H9 (cell line): ENCODE data around the gene TSSK2. TPM values are rescaled to one million over a fixed set of nuclear protein-coding genes. Genes with fewer than 3 reads are reported as not detected.

ENCODE experiments used
- DNase-seq: peaks from one replicate; pipeline ENCODE4 v3.0.0-alpha.2; 2017
- H2AFZ ChIP-seq: one replicate; pipeline ENCODE4 v1.6.1; 2013; ENCODE audit warnings: mild to moderate bottlenecking, low read length, control low read depth, moderate library complexity
- H2AK5ac ChIP-seq: 2 replicates; pipeline ENCODE4 v1.6.1; 2013; ENCODE audit warnings: low read length, control low read depth, mixed read lengths; ENCODE audit not compliant: insufficient read length
- H2BK120ac ChIP-seq: one replicate; pipeline ENCODE4 v1.6.1; 2013; ENCODE audit warnings: low read depth, mild to moderate bottlenecking, low read length, control low read depth, inconsistent platforms; ENCODE audit not compliant: poor library complexity, severe bottlenecking
- H2BK12ac ChIP-seq: 2 replicates; pipeline ENCODE4 v1.6.1; 2013; ENCODE audit warnings: low read length, control low read depth, mixed read lengths, low read depth; ENCODE audit not compliant: insufficient read length
- H2BK15ac ChIP-seq: 2 replicates; pipeline ENCODE4 v1.6.1; 2013; ENCODE audit warnings: low read depth, low read length, control low read depth
- H2BK20ac ChIP-seq: one replicate; pipeline ENCODE4 v1.6.1; 2013; ENCODE audit warnings: low read depth, mild to moderate bottlenecking, low read length, control low read depth, inconsistent platforms; ENCODE audit not compliant: poor library complexity, severe bottlenecking
- H2BK5ac ChIP-seq: 2 replicates; pipeline ENCODE4 v1.6.1; 2013; ENCODE audit warnings: low read length, control low read depth, mixed read lengths; ENCODE audit not compliant: insufficient read length
- H3K14ac ChIP-seq: 2 replicates; pipeline ENCODE4 v1.6.1; 2013; ENCODE audit warnings: low read length, control low read depth; ENCODE audit not compliant: insufficient read depth
- H3K18ac ChIP-seq: 2 replicates; pipeline ENCODE4 v1.6.1; 2013; ENCODE audit warnings: low read depth, mild to moderate bottlenecking, mixed read lengths, low read length, control low read depth; ENCODE audit not compliant: insufficient read length
- H3K23ac ChIP-seq: 2 replicates; pipeline ENCODE4 v1.6.1; 2013; ENCODE audit warnings: low read length, control low read depth, mixed read lengths, low read depth; ENCODE audit not compliant: insufficient read length
- H3K23me2 ChIP-seq: 2 replicates; pipeline ENCODE4 v1.6.1; 2013; ENCODE audit warnings: low read depth, mild to moderate bottlenecking, mixed read lengths, low read length, control low read depth; ENCODE audit not compliant: insufficient read length, poor library complexity, severe bottlenecking
- H3K27ac ChIP-seq: 2 replicates; pipeline ENCODE4 v1.5.1; 2013; ENCODE audit warnings: low read length, control low read depth, mixed read lengths, low read depth; ENCODE audit not compliant: insufficient read length
- H3K27me3 ChIP-seq: 2 replicates; pipeline ENCODE4 v1.6.1; 2013; ENCODE audit warnings: low read length, control low read depth, inconsistent platforms; ENCODE audit not compliant: insufficient read depth
- H3K4ac ChIP-seq: 2 replicates; pipeline ENCODE4 v1.6.1; 2013; ENCODE audit warnings: low read depth, mild to moderate bottlenecking, control low read depth, inconsistent platforms, low read length, moderate library complexity
- H3K4me1 ChIP-seq: 2 replicates; pipeline ENCODE4 v1.6.1; 2013; ENCODE audit warnings: low read length, control low read depth, inconsistent platforms; ENCODE audit not compliant: insufficient read depth
- H3K4me2 ChIP-seq: 2 replicates; pipeline ENCODE4 v1.6.1; 2013; ENCODE audit warnings: low read length, control low read depth, mixed read lengths; ENCODE audit not compliant: insufficient read length, insufficient read depth
- H3K56ac ChIP-seq: 2 replicates; pipeline ENCODE4 v1.6.1; 2013; ENCODE audit warnings: low read depth, mild to moderate bottlenecking, mixed read lengths, low read length, control low read depth; ENCODE audit not compliant: insufficient read length
- H3K79me1 ChIP-seq: 2 replicates; pipeline ENCODE4 v1.6.1; 2013; ENCODE audit warnings: low read depth, mild to moderate bottlenecking, moderate library complexity, low read length, control low read depth, inconsistent platforms; ENCODE audit not compliant: insufficient read depth, poor library complexity, severe bottlenecking
- H3K79me2 ChIP-seq: 2 replicates; pipeline ENCODE4 v1.6.1; 2013; ENCODE audit warnings: low read length, control low read depth, inconsistent platforms; ENCODE audit not compliant: insufficient read depth
- H3K9ac ChIP-seq: 2 replicates; pipeline ENCODE4 v1.6.1; 2013; ENCODE audit warnings: low read length, control low read depth, mixed read lengths; ENCODE audit not compliant: insufficient read length; ENCODE audit errors: extremely low read depth
- H3K9me3 ChIP-seq: one replicate; pipeline ENCODE4 v1.6.1; 2013; ENCODE audit warnings: low read depth, low read length, inconsistent platforms; ENCODE audit not compliant: control insufficient read depth
- H3T11ph ChIP-seq: one replicate; pipeline ENCODE4 v1.6.1; 2013; ENCODE audit warnings: mild to moderate bottlenecking, low read length, control low read depth, inconsistent platforms
- H4K20me1 ChIP-seq: one replicate; pipeline ENCODE4 v1.6.1; 2013; ENCODE audit not compliant: control insufficient read depth, insufficient read length, insufficient read depth
- H4K5ac ChIP-seq: 2 replicates; pipeline ENCODE4 v1.6.1; 2013; ENCODE audit warnings: low read depth, mild to moderate bottlenecking, mixed read lengths, low read length, control low read depth; ENCODE audit not compliant: insufficient read length
- H4K8ac ChIP-seq: replicated peaks from 2 replicates; pipeline ENCODE4 v1.6.1; 2013; ENCODE audit warnings: low read length, control low read depth, mixed read lengths, low read depth; ENCODE audit not compliant: insufficient read length
- H4K91ac ChIP-seq: 2 replicates; pipeline ENCODE4 v1.6.1; 2013; ENCODE audit warnings: low read depth, mild to moderate bottlenecking, moderate library complexity, mixed read lengths, low read length, control low read depth; ENCODE audit not compliant: insufficient read length
- H3K27ac Mint-ChIP-seq, 3 experiments: 2 replicates in 2 of 3; 3 replicates in 1 of 3; pipeline ENCODE4 v1.8.0; 2020 to 2021; ENCODE audit warnings: mixed read lengths in 3 of 3, mild to moderate bottlenecking in 1 of 3, moderate library complexity in 1 of 3
- H3K27me3 Mint-ChIP-seq: 2 replicates; pipeline ENCODE4 v1.8.0; 2021; ENCODE audit warnings: low read depth, mild to moderate bottlenecking, moderate library complexity, mixed read lengths
- H3K36me3 Mint-ChIP-seq, 3 experiments: 2 replicates in 2 of 3; 3 replicates in 1 of 3; pipeline ENCODE4 v1.8.0; 2020 to 2021; ENCODE audit warnings: low read depth in 3 of 3, mixed read lengths in 3 of 3; ENCODE audit not compliant: insufficient read depth in 1 of 3
- H3K4me1 Mint-ChIP-seq, 2 experiments: 2 replicates each; pipeline ENCODE4 v1.8.0; 2020; ENCODE audit warnings: mixed read lengths in 2 of 2
- H3K4me3 Mint-ChIP-seq, 2 experiments: 2 replicates in 1 of 2; 3 replicates in 1 of 2; pipeline ENCODE4 v1.8.0; 2020 to 2021; ENCODE audit warnings: mild to moderate bottlenecking in 2 of 2, mixed read lengths in 2 of 2, moderate library complexity in 1 of 2
- H3K9me3 Mint-ChIP-seq, 2 experiments: 2 replicates in 1 of 2; 3 replicates in 1 of 2; pipeline ENCODE4 v1.8.0; 2020; ENCODE audit warnings: mild to moderate bottlenecking in 2 of 2, mixed read lengths in 2 of 2, moderate library complexity in 1 of 2
- CTCF ChIP-seq: fragments of 200-600 bp; sonication (generic); conservative IDR thresholded peaks from 3 replicates; pipeline ENCODE4 v1.8.0; 2021; ENCODE audit warnings: antibody characterized with exemption, mild to moderate bottlenecking
- WGBS: extraction: QIAGEN DNeasy Blood & Tissue Kit; methylation state at CpG from one replicate; pipeline ENCODE4 v1.1.7; 2013; ENCODE audit warnings: missing lambda C conversion rate, low lambda C conversion rate, mixed read lengths; ENCODE audit not compliant: insufficient read length; ENCODE audit errors: extremely low coverage; 5-methylcytosine and 5-hydroxymethylcytosine counted together
- total RNA-seq: library from RNA; stranded (reverse); gene quantifications from 2 replicates; pipeline ENCODE4 v1.2.1, GENCODE V29; 2021

Gene TSSK2
- total RNA-seq, 1 experiment from 2014 or later: not detected

- no peak overlapping the region for H4K91ac ChIP-seq
- H4K20me1 ChIP-seq: no peaks in the 10 kb centered on the region
- no peak overlapping the region for H2BK15ac ChIP-seq
- Mint-ChIP-seq H3K36me3 (peaks cover 0 to 4% (median 3%) of the 10 kb centered on the region in 3 experiments; a peak in 3 of 7 replicates), H3K27me3 (peaks cover 18% of the 10 kb centered on the region), H3K4me1 (peaks cover 26 to 30% of the 10 kb centered on the region in 2 experiments), H3K9me3 (no peaks in the 10 kb centered on the region; a peak in 3 of 5 replicates), H3K4me3 (peak overlapping the region; percentile 83 to 93), H3K27ac (peak overlapping the region in 1 of 3 experiments; percentile 86; a peak in 3 of 7 replicates)
- H3K23me2 ChIP-seq: peaks cover 9% of the 10 kb centered on the region
- no peak overlapping the region for H3T11ph ChIP-seq
- no peak overlapping the region for H2AFZ ChIP-seq
- H2AK5ac ChIP-seq: no peak overlapping the region
- H3K79me2 ChIP-seq: peaks cover 26% of the 10 kb centered on the region; the same call in 1 of the 2 replicates
- H3K23ac ChIP-seq: no peak overlapping the region
- H3K27ac ChIP-seq: no peak overlapping the region
- H2BK12ac ChIP-seq: no peak overlapping the region
- no CpG with 5 or more reads among the region's 23 CpGs for WGBS
- peak overlapping the region; percentile 90 for H3K4me2 ChIP-seq
- no peak overlapping the region for H4K8ac ChIP-seq
- H4K5ac ChIP-seq: no peak overlapping the region
- no peak overlapping the region for H3K18ac ChIP-seq
- peaks cover 11% of the 10 kb centered on the region for H3K79me1 ChIP-seq
- no peak overlapping the region for H3K56ac ChIP-seq
- H3K27me3 ChIP-seq: no peaks in the 10 kb centered on the region
- TF ChIP-seq CTCF: no peak
- H2BK20ac ChIP-seq: no peak overlapping the region
- peak overlapping the region; percentile 59 for H3K9ac ChIP-seq
- peaks cover 3% of the 10 kb centered on the region; the same call in 1 of the 2 replicates for H3K4me1 ChIP-seq
- peak; percentile 57 for DNase-seq
- no peak overlapping the region for H2BK120ac ChIP-seq
- no peak overlapping the region for H3K4ac ChIP-seq
- no peak overlapping the region for H2BK5ac ChIP-seq
- H3K9me3 ChIP-seq: no peaks in the 10 kb centered on the region
- H3K14ac ChIP-seq: no peak overlapping the region
Observed at GRCh38 chr22:19120829-19121630, 10.1 kb upstream of the TSSK2 start.
